HS-5 (cell line): ENCODE measurements around the gene ACSL6.

Experiments
- DNase-seq: peaks from one replicate; pipeline ENCODE4 v3.0.0-alpha.2; 2012; ENCODE audit warnings: low read depth

Gene ACSL6

DNA sequence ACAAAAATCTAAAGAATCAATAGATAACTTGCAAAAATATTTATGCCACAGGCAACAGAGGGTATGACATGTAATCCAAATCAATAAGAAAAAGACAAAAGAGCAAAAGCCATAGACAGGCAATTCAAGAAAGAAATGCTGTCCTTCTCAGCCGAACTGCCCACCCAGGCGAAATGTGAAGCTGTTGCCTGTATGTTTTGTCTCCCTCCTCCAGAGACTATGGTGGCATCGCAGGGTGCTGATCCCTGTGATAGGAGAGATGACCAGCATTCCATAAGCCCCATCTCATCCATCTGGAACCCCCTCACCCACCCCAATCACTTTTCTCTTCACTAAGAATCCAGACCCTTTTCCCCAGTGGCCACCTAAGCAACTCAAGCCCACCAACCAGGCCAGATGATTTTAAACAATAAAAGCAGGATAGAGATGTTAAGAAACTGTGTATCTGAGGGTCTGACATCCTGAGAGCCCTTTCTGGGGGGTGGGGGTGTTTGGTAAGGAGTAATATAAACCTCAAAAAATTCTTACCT is 5.3 kb upstream of the ACSL6 start:
- no peak for DNase-seq

DNA sequence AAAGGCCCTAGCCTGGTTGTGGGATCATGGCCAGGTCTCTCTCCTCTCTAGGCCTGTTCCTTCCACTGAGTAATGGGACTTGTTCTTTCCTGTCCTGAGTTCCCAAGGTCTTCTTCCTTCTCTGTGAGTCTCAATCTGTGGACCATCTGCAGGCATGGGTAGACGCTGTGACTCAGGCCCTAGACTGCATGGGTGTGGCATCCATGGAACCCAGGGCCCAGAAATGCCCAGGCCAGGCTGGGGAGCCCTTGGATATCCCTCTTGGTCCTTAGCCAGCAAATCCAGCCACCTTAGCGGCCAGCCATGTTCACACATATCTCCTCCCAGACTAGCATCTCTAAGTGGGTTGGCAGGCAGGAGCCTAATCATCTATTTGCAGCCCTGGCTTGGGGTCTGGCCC is 2.3 kb upstream of the ACSL6 start:
- no peak for DNase-seq

DNA sequence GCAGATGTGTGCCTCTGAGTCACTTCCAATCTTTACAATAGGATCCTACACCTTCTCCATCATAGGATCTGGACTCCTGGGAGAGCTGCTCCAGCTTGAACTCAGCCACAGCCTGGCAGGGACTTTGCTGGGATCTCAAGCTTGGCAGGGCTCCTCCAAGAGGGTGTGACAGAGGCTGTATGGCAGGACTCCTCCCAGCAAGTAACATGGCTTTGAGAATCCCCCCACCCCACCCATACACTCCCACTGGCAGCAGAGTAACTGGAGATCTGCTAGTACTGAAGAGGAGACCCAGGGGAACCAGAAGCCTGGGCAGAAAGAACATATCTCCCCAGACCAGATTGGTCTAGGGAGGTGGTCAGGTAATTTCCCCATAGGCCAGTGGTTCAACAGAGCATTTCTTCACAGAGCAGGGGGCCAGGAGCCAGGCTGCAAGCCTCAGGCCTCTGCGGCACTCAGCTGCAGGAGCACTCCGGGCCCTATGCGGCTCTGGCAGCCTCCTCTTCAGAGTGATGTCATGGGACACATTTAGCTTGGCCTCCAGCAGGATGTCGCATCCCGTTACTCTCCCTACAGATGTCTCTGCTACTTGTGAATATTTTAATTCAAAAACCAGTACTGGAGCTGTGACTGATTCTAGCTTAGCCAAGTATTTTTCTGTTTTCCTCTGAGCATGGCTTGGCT is 1.7 kb upstream of the ACSL6 start:
- no peak for DNase-seq

DNA sequence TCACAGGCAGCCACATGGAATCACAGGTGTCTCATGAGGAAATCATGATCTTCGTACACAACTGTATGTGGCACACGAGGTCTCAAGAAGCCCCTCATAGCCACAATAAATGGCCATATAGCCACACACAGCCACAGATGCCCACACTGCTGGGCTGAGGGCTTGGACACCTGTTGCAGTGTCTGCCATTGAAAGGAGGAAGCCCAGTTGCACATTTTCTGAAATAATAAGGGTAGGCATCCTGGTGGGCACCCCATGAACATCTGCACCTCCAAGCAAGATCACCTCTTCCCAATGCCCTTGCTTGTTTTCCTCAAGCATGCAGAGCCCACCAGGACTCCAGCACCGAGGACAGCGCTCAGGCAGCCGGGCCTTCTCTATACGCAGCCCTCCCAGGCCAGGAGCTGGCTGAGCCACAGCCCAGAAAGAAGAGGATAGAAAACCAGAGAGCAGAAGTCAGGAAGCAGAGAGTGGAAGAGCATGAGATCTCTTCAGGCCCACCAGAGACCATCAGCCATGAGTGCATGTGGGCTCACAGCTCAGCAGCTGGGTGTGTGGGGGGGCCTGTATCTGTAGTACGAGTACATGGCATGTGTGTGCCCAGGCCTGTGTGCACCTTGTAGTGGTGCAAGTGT is 1.0 kb upstream of the ACSL6 start:
- no peak for DNase-seq

DNA sequence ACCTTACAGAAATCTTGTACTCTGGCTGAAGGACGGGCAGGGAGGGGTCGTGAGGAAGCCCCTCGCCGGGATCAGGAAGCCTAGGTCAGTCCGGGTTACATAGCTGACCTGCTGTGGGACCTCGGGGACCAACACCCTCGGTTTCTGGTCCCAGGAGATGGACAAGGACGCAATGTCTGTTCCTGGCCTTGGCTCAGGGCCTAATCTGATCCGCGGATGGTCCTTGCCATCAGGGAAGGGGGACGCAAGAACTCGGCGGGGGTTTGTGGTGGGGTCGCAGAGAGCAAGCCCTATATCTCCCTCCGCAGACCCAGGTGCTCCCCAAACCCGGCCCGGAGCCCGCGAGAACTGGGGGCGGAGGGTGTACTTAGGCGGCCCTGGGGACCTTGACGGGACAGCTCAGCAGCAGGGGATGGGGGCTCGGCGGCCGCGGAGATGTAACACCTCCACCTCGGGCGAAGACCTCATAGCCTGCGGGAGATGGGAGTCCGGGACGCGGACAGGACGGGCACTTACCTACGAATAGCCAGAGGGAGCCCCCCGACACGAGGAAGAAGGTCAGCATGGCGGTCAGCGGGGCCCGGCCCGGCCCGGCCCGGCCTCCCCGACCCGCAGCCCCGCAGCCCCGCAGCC is 353 bp downstream of the ACSL6 start:
- DNase-seq = no peak

DNA sequence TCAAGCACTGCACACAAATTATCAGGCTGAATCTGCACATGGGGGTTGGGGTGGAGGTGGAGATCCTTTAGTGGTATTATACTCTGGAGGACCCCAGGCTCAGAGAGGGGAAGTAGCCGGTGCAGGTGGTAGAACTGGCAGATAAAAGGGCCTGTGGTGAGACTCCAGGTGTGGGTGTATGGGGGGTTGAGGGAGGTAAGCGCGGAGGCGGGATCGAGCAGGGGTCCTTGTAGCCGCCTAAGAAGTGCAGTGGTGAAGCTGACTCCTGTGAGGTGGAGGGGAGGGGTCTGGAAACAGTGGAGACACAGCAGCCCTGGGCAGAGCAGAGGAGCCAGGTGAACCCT is 841 bp downstream of the ACSL6 start:
- DNase-seq = no peak

DNA sequence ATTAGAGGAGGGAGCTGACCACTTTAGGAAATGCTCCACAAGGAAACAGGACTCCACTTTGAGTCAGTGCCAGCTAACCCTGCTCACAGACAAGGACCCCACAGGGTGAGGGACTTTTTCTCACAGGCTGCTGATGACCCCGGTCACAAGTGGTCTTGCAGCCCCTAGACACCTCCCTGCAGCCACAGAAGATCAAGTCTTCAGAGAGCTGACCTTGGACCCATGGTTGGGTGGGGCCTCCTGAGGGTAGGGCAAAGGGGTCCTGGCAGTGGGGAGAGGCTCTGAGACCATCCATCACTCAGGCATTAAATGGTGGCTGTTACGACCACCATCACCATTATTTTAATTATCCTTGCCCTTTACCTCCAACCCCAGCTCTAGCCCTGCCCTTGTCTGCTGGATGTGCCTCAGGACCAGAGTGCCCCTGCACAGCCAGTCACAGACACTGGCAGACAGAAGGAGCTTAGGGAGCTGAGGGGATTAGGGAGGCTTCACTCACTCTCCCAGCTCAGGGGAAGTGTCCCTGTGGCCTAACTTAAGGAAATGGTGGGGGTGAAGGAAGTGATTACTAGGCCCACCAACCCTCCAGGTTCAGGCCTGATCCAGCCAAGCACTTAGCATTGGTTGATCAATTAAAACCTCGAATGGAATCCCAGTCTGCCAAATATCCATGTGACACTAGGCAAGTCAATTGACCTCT is 1.6 kb downstream of the ACSL6 start:
- DNase-seq = no peak

DNA sequence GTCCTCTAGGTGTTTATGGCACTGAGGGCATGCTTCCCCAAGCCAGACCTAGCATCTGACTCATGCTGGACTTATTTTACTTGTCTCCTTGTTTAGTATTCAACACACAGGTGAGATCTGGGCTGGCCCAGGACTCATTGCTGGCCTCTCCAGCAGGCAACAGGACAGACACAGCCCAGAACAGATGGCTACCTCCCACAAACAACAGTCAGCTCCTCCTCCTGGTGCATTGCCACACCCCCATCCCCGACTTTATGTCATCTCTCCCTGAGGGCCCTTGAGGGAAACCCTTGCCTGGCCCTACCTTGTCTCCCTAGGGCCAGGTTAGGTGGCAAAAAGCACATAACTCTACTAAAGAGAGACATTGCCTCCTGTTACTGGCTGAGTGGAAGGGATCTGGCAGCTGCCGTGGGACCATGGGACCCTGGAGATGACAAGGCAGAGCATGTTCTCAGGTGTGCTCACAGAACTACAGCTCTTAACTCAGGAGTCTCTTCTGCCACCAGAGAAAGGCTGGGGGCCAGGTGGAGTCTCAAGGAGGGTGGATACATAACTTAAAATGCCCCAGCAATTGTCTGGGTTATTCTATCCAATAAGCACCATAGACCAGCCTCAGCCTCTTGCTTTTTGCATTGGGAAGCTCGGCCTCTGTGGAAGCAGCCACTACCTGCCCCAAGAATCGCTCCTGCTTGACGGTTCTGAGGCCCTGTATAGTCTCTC is 2.3 kb downstream of the ACSL6 start:
- no peak for DNase-seq

DNA sequence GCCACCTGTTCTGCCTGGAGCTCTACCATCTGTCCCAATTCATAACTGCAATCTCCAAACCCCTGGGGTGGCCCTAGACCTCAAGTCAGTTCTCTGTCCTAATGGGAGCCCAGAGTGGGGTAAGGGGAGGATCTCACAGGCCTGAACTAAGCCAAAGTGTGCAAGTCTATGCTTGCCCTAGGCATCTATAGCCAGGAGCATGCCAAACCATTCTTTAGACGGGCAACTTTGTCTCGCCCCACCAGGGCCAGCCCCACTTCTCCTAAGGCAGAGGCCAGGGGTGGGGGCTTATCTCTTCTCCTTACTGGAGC is 3.3 kb downstream of the ACSL6 start:
- DNase-seq = no peak

DNA sequence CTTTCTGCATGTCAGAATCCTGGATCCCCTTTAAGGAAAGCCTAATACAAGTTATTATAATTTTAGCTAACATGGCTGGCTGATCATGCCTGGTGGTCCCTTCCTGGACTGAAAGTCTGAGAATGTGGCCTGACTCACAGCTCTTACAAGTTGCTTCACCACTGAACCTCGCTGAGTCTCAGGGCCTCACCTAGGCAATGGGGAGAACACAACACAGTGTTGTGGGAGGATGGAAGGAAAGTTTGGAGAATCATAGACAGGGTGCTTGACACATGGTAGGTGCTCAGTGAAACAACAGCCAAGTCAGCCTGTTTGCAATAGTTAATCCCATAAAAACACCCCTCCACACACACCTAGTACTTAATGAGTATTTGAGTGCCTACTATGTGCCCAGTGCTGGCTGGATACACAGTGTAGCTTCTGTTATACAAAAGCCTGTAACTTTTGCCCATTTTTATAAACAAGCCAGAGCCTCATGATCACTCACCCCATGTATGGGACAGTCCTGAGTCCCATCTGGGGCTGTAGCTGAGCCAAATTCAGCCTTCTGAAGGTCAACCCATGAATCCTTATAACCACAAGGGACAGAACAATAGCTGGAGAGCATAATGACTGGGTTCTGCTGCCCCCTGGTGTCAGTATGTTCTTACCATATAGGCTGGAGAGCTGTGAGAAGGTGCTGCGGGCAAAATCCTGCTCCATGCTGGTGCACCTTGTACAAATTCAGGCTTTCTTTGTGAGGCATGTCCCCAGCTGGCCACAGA is 3.9 kb downstream of the ACSL6 start:
- DNase-seq = peak; percentile 48

DNA sequence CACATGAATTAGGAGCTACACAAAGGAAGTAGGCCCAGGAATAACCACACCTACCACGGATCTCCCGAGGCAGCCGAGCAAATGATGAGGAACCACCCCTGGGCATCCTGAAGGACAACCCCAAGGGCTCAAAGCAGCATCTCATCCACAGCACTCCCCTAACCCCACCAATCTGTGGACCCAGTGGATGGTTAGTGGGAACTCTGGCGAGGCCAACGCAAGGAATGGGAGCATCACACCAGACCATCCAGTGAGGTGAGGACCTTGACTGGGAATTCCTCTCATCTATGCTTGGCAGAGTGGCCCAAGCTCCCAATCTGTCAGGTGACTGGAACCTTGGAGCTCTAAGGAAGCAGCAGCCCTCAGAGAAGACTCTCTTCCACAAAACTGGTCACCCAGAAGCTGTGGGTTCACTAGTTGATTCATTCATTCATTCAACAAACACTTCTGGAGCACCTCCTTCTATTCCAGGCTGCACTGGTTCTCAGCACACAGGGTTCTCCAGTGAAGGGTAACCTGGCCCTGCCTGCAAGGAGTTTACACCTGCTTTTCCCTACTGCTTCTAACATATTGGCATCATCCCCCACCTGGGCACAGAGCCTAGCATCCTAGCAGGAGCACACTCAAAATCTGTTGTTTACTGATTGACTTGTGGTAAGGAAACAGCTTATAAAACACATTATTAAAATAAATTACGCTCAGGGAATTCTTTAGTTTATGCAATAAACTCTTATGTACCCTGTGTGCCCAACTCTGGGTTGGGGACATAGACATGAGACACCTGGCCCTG is 4.9 kb downstream of the ACSL6 start:
- no peak for DNase-seq

DNA sequence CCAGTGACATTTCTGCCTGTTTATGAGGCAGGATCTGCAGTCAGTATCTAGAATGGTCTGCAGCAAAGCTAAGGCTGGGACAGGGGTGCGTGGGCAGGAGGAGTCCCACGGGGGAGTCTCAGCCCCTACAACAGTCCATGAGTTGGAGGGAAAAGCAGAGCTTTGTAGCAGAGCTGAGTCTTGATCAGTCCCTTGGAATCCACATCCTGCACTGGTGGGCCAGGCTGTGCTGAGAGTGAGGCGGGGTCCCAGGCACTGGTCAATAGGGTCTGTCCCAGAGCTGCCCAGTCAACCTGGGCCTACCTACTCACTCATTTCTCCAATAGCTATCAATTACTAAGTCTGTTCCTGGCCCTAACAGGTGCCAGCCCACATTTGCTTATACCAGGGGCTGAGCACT is 5.9 kb downstream of the ACSL6 start:
- DNase-seq = no peak

DNA sequence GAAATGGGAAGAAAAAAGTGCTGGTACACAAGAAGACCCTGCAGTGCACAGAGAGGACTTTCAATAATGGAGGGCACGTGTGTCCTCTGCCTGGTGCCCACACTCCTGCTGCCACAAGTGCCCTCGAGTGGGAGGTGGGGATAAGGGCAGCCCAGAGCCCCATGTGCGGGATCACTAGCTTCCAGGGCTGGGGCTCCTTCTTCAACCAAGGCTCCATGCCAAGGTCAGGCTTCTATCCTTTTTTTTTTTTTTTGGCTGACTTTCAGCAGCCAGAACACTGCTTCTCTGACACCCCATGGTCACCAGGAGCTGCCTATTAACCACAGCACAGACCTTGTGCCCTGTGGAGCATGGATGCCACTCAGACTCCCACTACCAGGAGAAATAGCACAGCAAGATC is 7.5 kb downstream of the ACSL6 start:
- no peak for DNase-seq

DNA sequence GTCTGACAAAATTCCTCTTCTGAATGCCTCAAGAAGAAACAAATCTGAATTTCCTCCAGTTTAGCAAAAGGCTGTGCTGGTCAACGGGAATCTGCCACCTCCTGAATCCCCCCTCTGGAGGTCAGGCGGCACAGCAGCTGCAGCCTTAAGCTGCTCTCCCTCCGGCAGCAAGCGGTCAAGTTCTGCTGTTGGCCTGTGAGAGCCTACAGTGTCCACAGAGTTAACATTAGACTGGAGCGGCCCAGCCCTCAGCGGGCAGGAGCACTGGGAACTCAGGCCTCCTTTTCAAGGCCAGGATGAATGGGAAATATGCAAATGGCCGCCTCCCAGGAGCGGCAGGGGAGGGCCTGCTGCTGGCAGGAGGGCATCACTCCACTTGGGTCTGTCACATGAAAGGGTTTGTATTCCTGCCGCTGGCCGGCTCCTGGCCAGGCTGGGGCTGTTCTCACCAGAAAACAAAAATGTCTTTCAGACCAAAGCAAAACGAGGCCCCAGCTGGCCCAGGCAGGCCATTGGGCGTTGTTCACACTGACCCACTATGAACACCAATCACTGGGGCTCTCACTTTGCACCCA is 8.2 kb downstream of the ACSL6 start:
- no peak for DNase-seq

DNA sequence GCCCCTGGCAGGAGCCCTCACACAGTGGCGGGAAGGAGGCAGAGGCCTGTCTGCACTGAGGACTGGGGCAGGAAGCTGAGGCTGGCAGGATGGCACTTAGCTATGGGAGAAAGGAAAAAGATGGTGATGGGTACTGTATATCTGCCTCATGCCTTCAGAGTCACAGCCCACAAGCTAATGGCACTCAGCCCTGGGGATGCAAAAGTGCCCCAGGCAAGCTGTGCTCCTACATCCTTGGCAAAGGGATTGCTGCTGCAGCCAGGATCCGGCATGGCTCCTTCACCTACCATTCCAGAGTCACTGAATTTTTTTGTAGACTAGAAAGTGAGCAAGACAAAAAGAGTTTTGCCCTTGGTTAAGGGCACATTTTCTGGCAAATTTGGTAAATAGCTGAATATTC is 8.7 kb downstream of the ACSL6 start:
- no peak for DNase-seq

DNA sequence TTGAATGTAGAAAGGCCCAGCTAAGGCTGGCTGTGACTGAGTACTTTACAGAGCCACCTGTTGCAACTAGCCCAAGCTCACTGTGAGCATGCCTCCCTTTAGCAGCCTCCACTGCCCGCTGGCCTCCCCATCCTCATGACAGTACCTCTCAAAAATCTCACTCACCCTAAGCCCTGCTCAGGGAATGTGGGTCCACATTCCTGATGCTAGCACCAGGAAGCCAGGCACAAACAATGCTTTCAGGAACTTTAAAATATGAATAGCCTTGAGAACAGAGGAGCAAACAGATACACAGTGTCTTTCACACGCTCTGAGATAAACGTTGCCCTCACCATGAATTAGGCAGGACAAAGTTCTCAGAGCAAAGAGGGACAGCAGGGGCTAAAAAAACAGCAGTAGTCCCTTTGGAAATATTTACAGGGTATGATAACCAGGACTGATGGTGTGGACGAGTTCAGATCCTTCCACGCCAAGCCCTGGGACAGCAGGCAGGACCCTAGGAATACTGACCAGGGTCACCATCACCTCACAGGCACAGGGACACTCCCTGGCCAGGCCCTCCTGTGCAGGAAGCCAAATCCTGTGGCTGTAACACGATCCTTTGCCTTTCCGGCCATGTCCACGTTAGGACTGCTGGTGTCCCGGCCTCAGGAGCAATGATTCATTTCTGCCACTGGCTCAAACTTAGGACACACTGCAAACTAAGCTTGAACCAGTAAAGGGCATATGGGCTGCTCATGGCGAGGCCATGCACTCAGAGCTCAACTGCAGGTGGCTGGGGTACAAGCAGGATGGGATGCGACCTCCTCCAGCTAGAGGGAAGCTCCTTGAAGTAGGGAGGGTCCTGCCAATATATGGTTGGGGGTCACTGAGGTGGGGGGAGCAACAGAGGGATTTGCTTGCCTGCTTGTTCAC is 9.6 kb downstream of the ACSL6 start:
- DNase-seq = no peak

DNA sequence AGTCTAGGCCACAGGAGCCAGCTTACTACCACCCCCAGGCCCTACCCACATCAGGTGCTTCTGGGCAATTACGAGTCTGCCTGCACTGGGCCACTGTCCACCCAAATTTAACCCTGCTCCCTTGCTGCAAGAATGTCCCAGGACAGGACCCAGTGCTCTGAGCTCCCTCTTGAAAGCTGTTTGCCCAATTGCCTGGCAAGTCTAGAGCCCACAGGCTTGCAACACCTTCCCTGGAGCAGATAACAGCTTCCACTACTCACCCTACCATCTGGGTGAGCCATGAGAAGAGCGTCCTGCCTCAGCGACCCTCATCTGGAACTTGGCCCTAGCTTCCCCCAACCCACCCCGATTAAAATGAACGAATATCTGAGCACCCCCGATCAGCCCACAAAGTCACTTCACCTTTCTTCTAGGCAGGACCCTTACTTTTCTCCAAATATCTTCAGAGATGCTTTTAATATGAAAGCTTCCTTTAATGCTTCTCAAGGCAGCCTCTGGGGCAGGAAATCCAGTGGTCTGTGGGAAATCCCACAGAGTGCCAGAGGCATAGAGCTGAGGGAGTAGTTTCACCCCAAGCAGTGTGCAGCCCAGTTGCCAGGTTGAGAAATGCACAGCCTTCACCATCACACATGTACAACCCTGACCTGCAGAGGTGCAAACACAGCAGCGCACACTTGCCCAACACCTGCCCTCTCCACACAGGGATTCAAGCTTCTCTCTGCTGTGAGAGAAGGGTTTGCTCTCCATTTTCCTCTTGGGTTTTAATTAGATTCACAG is 10.6 kb downstream of the ACSL6 start:
- no peak for DNase-seq

DNA sequence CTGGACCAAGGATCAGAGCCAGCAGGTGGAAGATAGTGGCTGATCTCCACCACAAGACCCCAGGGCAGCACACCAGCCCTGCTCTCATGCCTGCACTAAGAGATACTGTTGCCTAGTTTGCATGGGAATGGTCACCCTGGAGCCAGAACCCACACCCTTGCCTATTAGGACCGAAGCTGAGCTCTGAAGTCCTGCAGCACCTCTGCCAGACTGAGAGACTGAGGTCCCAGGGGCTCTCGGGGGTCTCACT is 11.3 kb downstream of the ACSL6 start:
- no peak for DNase-seq
